Measurements from ENCODE around the gene DYNC1H1.

Gene DYNC1H1

DNA sequence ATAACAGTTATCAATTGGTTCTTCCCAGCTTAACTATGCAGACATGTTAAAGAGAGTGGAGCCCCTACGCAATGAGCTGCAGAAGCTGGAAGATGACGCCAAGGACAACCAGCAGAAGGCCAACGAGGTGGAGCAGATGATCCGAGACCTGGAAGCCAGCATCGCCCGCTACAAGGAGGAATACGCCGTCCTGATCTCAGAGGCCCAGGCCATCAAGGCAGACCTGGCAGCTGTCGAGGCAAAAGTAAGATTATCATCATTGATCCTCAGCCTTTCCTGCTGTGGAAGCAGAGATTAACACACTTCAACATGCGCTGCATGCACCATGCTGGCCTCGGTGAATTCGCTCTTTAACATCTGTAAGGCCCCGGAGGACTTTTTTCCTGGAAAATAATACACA is 68.9 kb downstream of the DYNC1H1 start:
- Histone ChIP-seq H3K9ac (no peak overlapping the region), H3K4me1 (no peaks in the 10 kb centered on the region), H3K4me3 (ENCODE audit: low read depth, low read length) (no peak overlapping the region), H3K36me3 (ENCODE audit: control insufficient read depth, insufficient read depth, low read length) (no peaks in the 10 kb centered on the region), H3K4me2 (ENCODE audit: low read length) (no peak overlapping the region), H3K9me3 (ENCODE audit: control insufficient read depth, low read length) (no peaks in the 10 kb centered on the region), H3K27ac (no peak overlapping the region), H3K27me3 (ENCODE audit: control insufficient read depth, insufficient read depth, low read length) (no peaks in the 10 kb centered on the region), H2AFZ (no peak overlapping the region), H3K79me2 (no peaks in the 10 kb centered on the region)
- TF ChIP-seq, protein P1, sequence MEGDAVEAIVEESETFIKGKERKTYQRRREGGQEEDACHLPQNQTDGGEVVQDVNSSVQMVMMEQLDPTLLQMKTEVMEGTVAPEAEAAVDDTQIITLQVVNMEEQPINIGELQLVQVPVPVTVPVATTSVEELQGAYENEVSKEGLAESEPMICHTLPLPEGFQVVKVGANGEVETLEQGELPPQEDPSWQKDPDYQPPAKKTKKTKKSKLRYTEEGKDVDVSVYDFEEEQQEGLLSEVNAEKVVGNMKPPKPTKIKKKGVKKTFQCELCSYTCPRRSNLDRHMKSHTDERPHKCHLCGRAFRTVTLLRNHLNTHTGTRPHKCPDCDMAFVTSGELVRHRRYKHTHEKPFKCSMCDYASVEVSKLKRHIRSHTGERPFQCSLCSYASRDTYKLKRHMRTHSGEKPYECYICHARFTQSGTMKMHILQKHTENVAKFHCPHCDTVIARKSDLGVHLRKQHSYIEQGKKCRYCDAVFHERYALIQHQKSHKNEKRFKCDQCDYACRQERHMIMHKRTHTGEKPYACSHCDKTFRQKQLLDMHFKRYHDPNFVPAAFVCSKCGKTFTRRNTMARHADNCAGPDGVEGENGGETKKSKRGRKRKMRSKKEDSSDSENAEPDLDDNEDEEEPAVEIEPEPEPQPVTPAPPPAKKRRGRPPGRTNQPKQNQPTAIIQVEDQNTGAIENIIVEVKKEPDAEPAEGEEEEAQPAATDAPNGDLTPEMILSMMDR (IDR thresholded peaks at IDR 0.05): no peak

DNA sequence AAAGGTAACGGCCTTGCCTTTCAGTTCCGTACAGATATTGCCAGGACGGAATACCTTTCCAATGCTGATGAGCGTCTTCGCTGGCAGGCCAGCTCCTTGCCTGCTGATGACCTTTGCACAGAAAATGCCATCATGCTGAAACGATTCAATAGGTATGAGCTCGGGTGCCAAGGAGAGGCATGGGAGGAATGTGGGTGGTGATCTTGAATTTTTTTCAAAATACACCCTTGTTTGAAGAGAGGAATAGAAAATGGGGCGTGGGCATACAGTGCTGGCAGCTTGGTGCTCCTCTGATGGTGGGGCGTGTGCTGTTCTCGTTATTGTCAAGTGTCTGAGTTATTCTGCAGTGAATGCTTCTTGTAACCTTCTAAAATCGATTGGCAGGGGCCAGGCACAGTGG is 69.9 kb downstream of the DYNC1H1 start:
- no peaks in the 10 kb centered on the region for H3K9me3 ChIP-seq (ENCODE audit: control insufficient read depth, low read length)
- H3K36me3 ChIP-seq (ENCODE audit: control insufficient read depth, insufficient read depth, low read length): no peaks in the 10 kb centered on the region

DNA sequence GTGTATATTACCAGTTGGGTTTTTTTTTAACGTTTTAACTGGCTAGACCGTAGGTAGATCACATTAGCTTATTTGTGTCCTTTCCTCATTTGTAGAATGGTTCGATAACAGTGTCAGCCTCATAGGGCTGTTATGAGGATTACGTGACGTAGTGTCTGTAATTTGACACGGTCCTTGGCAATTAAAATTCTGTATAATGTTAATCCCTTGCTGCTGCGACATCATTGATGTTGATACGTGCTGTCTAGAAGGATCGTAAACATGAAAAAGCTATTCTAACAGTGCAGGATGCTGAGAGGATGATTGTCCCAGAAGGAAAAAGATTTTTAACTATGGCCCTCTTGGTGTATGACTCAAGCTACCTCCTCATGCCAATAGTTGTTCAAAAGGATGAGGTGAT is 71.5 kb downstream of the DYNC1H1 start:
- Histone ChIP-seq H3K4me2 (ENCODE audit: low read length) (no peak overlapping the region), H3K79me2 (no peaks in the 10 kb centered on the region), H3K4me3 (ENCODE audit: low read depth, low read length) (no peak overlapping the region), H3K36me3 (ENCODE audit: control insufficient read depth, insufficient read depth, low read length) (no peaks in the 10 kb centered on the region), H3K27me3 (ENCODE audit: control insufficient read depth, insufficient read depth, low read length) (no peaks in the 10 kb centered on the region), H3K9me3 (ENCODE audit: control insufficient read depth, low read length) (no peaks in the 10 kb centered on the region), H3K9ac (no peak overlapping the region), H2AFZ (no peak overlapping the region), H3K27ac (no peak overlapping the region), H3K4me1 (no peaks in the 10 kb centered on the region)
- TF ChIP-seq, protein P1 (IDR thresholded peaks at IDR 0.05): no peak

More for the DNA sequence above, 69.9 kb downstream of the DYNC1H1 start:
- Histone ChIP-seq H3K27ac (no peak overlapping the region), H3K4me1 (no peaks in the 10 kb centered on the region), H3K4me2 (ENCODE audit: low read length) (no peak overlapping the region), H3K4me3 (ENCODE audit: low read depth, low read length) (no peak overlapping the region), H3K27me3 (ENCODE audit: control insufficient read depth, insufficient read depth, low read length) (no peaks in the 10 kb centered on the region), H3K79me2 (no peaks in the 10 kb centered on the region), H2AFZ (no peak overlapping the region), H3K9ac (no peak overlapping the region)
- TF ChIP-seq, protein P1 (IDR thresholded peaks at IDR 0.05): no peak

DNA sequence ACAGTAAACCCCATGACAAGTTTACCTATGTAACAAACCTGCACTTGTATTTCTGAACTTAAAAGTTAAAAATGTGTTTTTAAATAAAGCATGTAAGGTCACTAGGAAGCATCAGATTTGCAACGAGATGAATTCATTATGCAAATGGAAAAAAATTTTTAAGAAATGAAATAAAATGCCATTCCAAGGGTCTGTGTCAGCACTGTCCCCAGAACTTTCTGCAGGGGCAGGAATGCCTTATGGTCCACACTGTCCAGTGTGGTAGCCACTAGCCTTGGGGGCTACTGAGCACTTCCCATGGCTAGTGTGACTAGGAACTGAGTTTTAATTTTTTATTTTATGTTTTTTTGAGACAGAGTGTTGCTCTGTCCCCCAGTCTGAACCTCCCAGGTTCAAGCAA is 73.3 kb downstream of the DYNC1H1 start:
- Histone ChIP-seq H3K36me3 (ENCODE audit: control insufficient read depth, insufficient read depth, low read length) (no peaks in the 10 kb centered on the region), H3K27me3 (ENCODE audit: control insufficient read depth, insufficient read depth, low read length) (no peaks in the 10 kb centered on the region), H3K4me3 (ENCODE audit: low read depth, low read length) (no peak overlapping the region), H2AFZ (no peak overlapping the region), H3K9me3 (ENCODE audit: control insufficient read depth, low read length) (no peaks in the 10 kb centered on the region), H3K79me2 (no peaks in the 10 kb centered on the region), H3K4me2 (ENCODE audit: low read length) (no peak overlapping the region), H3K27ac (no peak overlapping the region), H3K4me1 (no peaks in the 10 kb centered on the region), H3K9ac (no peak overlapping the region)
- TF ChIP-seq, protein P1 (IDR thresholded peaks at IDR 0.05): no peak

DNA sequence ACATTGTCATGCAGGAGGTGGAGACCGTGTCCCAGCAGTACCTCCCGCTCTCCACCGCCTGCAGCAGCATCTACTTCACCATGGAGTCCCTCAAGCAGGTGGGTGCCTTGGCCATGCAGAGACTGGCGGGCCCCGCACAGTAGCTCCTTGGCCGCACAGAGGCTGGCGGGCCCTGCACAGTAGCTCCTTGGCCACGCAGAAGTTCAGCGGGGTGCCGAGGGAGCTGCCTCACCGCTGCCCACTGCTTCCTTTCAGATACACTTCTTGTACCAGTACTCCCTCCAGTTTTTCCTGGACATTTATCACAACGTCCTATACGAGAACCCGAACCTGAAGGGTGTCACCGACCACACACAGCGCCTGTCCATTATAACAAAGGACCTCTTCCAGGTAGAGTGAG is 74.8 kb downstream of the DYNC1H1 start:
- Histone ChIP-seq H3K27me3 (ENCODE audit: control insufficient read depth, insufficient read depth, low read length) (no peaks in the 10 kb centered on the region), H3K9ac (no peak overlapping the region), H3K4me2 (ENCODE audit: low read length) (no peak overlapping the region), H2AFZ (no peak overlapping the region), H3K27ac (no peak overlapping the region), H3K4me3 (ENCODE audit: low read depth, low read length) (no peak overlapping the region), H3K9me3 (ENCODE audit: control insufficient read depth, low read length) (no peaks in the 10 kb centered on the region), H3K79me2 (no peaks in the 10 kb centered on the region), H3K36me3 (ENCODE audit: control insufficient read depth, insufficient read depth, low read length) (no peaks in the 10 kb centered on the region), H3K4me1 (no peaks in the 10 kb centered on the region)
- TF ChIP-seq, protein P1 (IDR thresholded peaks at IDR 0.05): no peak
